Suprapubic skin (tissue), 4 donors: ENCODE measurements around the gene DIP2C.

Source experiments
- CTCF ChIP-seq, 2 donors: fragments of 200-600 bp in 1 of 2; fragments of 450-650 bp in 1 of 2; sonication (generic) in 1 of 2; IDR thresholded peaks; one replicate each; pipeline ENCODE4 v1.5.1; 2016 to 2019; ENCODE audit warnings: antibody characterized with exemption in 2 of 2, mild to moderate bottlenecking in 1 of 2, moderate library complexity in 1 of 2
- EP300 ChIP-seq: sonication (generic); formaldehyde crosslinking; IDR thresholded peaks from one replicate; pipeline ENCODE4 v1.6.1; 2017; ENCODE audit warnings: antibody characterized with exemption
- POLR2A ChIP-seq, 2 donors: fragments of 450-650 bp; IDR thresholded peaks; one replicate each; pipeline ENCODE4 v1.6.1; 2017; ENCODE audit warnings: antibody characterized with exemption in 2 of 2, mild to moderate bottlenecking in 2 of 2, moderate library complexity in 2 of 2
- POLR2AphosphoS5 ChIP-seq, 3 donors: sonication (generic); formaldehyde crosslinking; IDR thresholded peaks; one replicate each; pipeline ENCODE4 v1.6.1; 2017; ENCODE audit warnings: antibody characterized with exemption in 3 of 3

- no peak for TF ChIP-seq CTCF (IDR thresholded peaks at IDR 0.05)
- no peak for TF ChIP-seq POLR2A (IDR thresholded peaks at IDR 0.05)
- no peak for TF ChIP-seq EP300
- TF ChIP-seq POLR2AphosphoS5 (IDR thresholded peaks at IDR 0.05): no peak
Measured at GRCh38 chr10:488081-488932, 201.2 kb downstream of the DIP2C start.
